GM23248 (cell line): ENCODE measurements around the gene ARHGEF38.

Experiments used
- EZH2 ChIP-seq: fragments of 200-600 bp; sonication (generic); IDR thresholded peaks from 2 replicates; pipeline ENCODE4 v1.6.1; 2018; ENCODE audit warnings: antibody characterized with exemption, mild to moderate bottlenecking; ENCODE audit not compliant: insufficient read depth, poor library complexity, severe bottlenecking
- EZH2phosphoT487 ChIP-seq: fragments of 200-600 bp; sonication (generic); IDR thresholded peaks from 2 replicates; pipeline ENCODE4 v1.6.1; 2018; ENCODE audit warnings: antibody characterized with exemption, moderate library complexity, mild to moderate bottlenecking, low read depth; ENCODE audit not compliant: insufficient read depth

DNA sequence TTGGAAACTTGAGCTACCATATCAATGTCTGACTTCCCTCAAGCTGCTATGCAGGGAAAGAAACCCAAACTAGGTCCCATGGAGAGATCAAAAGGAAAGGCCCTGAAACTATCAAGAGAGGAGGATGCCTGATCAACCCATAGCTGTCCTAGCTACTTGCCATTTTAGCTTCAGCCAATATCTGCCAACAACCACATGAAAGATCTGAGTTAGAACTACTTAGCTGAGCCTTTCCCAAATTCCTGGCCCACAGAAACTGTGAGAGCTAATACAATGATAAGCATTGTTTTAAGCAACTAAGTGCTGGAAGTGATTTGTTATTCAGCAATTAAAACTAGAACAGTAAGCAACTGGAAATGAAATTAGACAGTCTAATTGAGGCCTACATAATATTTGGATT, 6.3 kb upstream of the ARHGEF38 start:
- TF ChIP-seq EZH2 (no peak), EZH2phosphoT487 (no peak)
